GM12878 (cell line): ENCODE data around the gene AGPAT2. TPM values are rescaled to one million over a fixed set of nuclear protein-coding genes. Genes with fewer than 3 reads are reported as not detected.
A peak's percentile ranks its signal among the peaks of the same experiment; 100 is the strongest.

ENCODE experiments used
- ATAC-seq: fragments of 200-7000 bp; cut with Tn5 transposase; 3 replicates; pipeline ENCODE4 v1.9.1; 2020; ENCODE audit warnings: mild to moderate bottlenecking, moderate library complexity
- BruUV-seq: library from RNA; stranded (reverse); fragments of 400-500 nt; replicated peaks from 2 replicates; lab custom pipeline; 2021; lab: Mats Ljungman, UMichigan
- CTCF ChIA-PET: fragments of 300-600 bp; sonication (Branson Sonifier 250); formaldehyde crosslinking; extraction: SDS; loops from one replicate; lab custom pipeline; 2021; ENCODE audit warnings: inconsistent platforms; lab: Yijun Ruan, JAX
- POLR2A ChIA-PET: fragments of 350-600 bp; formaldehyde crosslinking; extraction: SDS; loops from one replicate; lab custom pipeline; 2021; ENCODE audit warnings: inconsistent platforms; lab: Charles Lee
- RAD21 ChIA-PET: fragments of 300-600 bp; sonication (Branson Sonifier 250); formaldehyde crosslinking; loops from one replicate; lab custom pipeline; 2023; ENCODE audit warnings: antibody characterized with exemption; ENCODE audit not compliant: unreplicated experiment; lab: Charles Lee
- SMC1A ChIA-PET: fragments of 300-600 bp; sonication (Branson Sonifier 250); formaldehyde crosslinking; loops from one replicate; lab custom pipeline; 2023; ENCODE audit not compliant: unreplicated experiment, uncharacterized antibody; lab: Charles Lee
- DNase-seq: peaks from one replicate; pipeline ENCODE4 v3.0.0-alpha.2; 2011; ENCODE audit warnings: low read depth, low spot score
- FAIRE-seq: peaks from 3 replicates; lab custom pipeline; 2011; peaks lifted over from hg19 to GRCh38; lab: Jason Lieb, UNC
- H2AFZ ChIP-seq: 2 replicates; pipeline ENCODE4 v1.6.0; 2011; ENCODE audit warnings: low read depth, low read length, control low read depth; ENCODE audit not compliant: control insufficient read depth
- H3K27ac ChIP-seq: 2 replicates; pipeline ENCODE4 v1.5.1; 2011; ENCODE audit warnings: control low read depth; ENCODE audit not compliant: control insufficient read depth, insufficient read depth
- H3K27me3 ChIP-seq, 2 experiments: replicated peaks in 1 of 2; 2 replicates each; pipeline versions ENCODE4 v1.6.0 to v1.6.1; 2011; ENCODE audit warnings: low read length in 1 of 2; ENCODE audit not compliant: control insufficient read depth in 2 of 2, insufficient read depth in 2 of 2
- H3K36me3 ChIP-seq, 2 experiments: 2 replicates each; pipeline ENCODE4 v1.5.1; 2011; ENCODE audit warnings: low read length in 1 of 2; ENCODE audit not compliant: control insufficient read depth in 2 of 2, insufficient read depth in 2 of 2
- H3K4me1 ChIP-seq: 2 replicates; pipeline ENCODE4 v1.6.1; 2011; ENCODE audit warnings: mild to moderate bottlenecking, low read length, moderate library complexity, mixed read lengths; ENCODE audit not compliant: control insufficient read depth, insufficient read depth
- H3K4me2 ChIP-seq: 2 replicates; pipeline ENCODE4 v1.6.0; 2011; ENCODE audit warnings: control low read depth; ENCODE audit not compliant: control insufficient read depth, insufficient read depth
- H3K4me3 ChIP-seq: fragments of 200-600 bp; sonication (generic); 2 replicates; pipeline ENCODE4 v1.5.1; 2016
- H3K79me2 ChIP-seq: 2 replicates; pipeline ENCODE4 v1.6.0; 2011; ENCODE audit warnings: low read length; ENCODE audit not compliant: control insufficient read depth, insufficient read depth
- H3K9ac ChIP-seq: 2 replicates; pipeline ENCODE4 v1.8.0; 2011; ENCODE audit warnings: low read length, control low read depth, mixed read lengths; ENCODE audit not compliant: control insufficient read depth, insufficient read depth
- H3K9me3 ChIP-seq: replicated peaks from 3 replicates; pipeline ENCODE4 v1.5.1; 2011; ENCODE audit warnings: mild to moderate bottlenecking, low read length; ENCODE audit not compliant: control insufficient read depth, insufficient read depth
- H4K20me1 ChIP-seq: 2 replicates; pipeline ENCODE4 v1.6.0; 2011; ENCODE audit not compliant: control insufficient read depth, insufficient read depth
- HDAC2 ChIP-seq: fragments of 200-600 bp; sonication (generic); IDR thresholded peaks from 2 replicates; pipeline ENCODE4 v1.6.1; 2017
- SIX5 ChIP-seq: IDR thresholded peaks from 2 replicates; pipeline ENCODE4 v1.6.1; 2011; ENCODE audit warnings: mild to moderate bottlenecking, low read depth, low read length, moderate library complexity; ENCODE audit not compliant: severe bottlenecking
- WGBS: methylation state at CpG from one replicate; pipeline ENCODE4 v1.1.6; 2016; ENCODE audit warnings: low lambda C conversion rate; ENCODE audit not compliant: insufficient replicate concordance, insufficient coverage; ENCODE audit errors: missing lambda C conversion rate; 5-methylcytosine and 5-hydroxymethylcytosine counted together
- in situ Hi-C: fragments of 300-500 bp; cut with MboI; formaldehyde crosslinking; loops from 9 replicates; pipeline ENCODE4 v1.14.3; 2018; ENCODE audit warnings: mixed read lengths
- intact Hi-C: fragments of 100-400 bp; cut with micrococcal nuclease; formaldehyde crosslinking; loops from one replicate; pipeline ENCODE4 v1.14.2; 2022; ENCODE audit not compliant: unreplicated experiment
- polyA plus RNA-seq, 11 experiments: library from polyadenylated mRNA; depleted of rRNA in 4 of 11; unstranded in 6 of 11; stranded (reverse) in 5 of 11; fragments of >200 nt; fragmentation: Nextera tagmentation in 4 of 11; fragmentation: Illumina TruSeq in 1 of 11; extraction: Ambion mirVana in 4 of 11; extraction: Trizol in 1 of 11; gene quantifications; 1 replicate in 1 of 11; 2 replicates in 10 of 11; pipeline versions ENCODE4 v1.2.1 to v1.2.3, GENCODE V29; 2011 to 2016; ENCODE audit warnings: inconsistent platforms in 2 of 11, missing spikeins in 2 of 11, low read depth in 1 of 11
- total RNA-seq, 4 experiments: library from RNA; depleted of rRNA in 3 of 4; stranded (reverse); fragments of >200 nt in 3 of 4; fragmentation: Illumina TruSeq in 1 of 4; extraction: Trizol in 1 of 4; gene quantifications; 2 replicates each; pipeline versions ENCODE4 v1.2.1 to v1.2.3, GENCODE V29; 2013 to 2021
- TF ChIP-seq, protein P1 (sequence below): IDR thresholded peaks from 2 replicates; pipeline ENCODE4 v1.6.1; 2011; ENCODE audit warnings: borderline replicate concordance, low read depth, mild to moderate bottlenecking, moderate library complexity, low read length; ENCODE audit not compliant: insufficient read depth, poor library complexity, severe bottlenecking

Gene AGPAT2
- total and polyA plus RNA-seq, 10 of the 15 experiments (the other 5 are each of a cell fraction or from before 2014, with no cell fraction given), result 0.10 to 28.5 (median 18.2) TPM

DNA sequence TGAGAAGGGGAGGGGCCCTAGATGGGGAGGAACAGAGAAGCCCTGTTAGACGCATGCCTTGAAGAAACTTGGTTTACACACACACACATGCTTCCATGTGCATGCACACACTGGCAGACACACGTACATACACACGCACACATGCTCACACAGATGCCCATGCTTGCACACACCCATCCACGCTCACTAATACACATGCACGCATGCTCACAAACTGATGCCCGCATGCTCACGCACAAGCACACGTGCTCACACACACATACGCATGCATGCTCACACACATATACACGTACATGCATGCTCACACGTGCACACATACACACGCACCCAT, 56.6 kb downstream of the AGPAT2 start:
- in situ Hi-C loops (no loop called here), intact Hi-C loops (no loop called here)
- ATAC-seq, result no peak
- no peak for FAIRE-seq
- Histone ChIP-seq H3K27me3 (no peaks in the 10 kb centered on the region; a peak in 2 of 4 replicates), H3K36me3 (no peaks in the 10 kb centered on the region), H3K4me2 (no peak overlapping the region), H3K4me1 (no peaks in the 10 kb centered on the region; the same call in 1 of the 2 replicates), H3K79me2 (no peaks in the 10 kb centered on the region), H2AFZ (no peak overlapping the region), H3K4me3 (no peak overlapping the region), H4K20me1 (no peaks in the 10 kb centered on the region), H3K9ac (no peak overlapping the region), H3K9me3 (no peaks in the 10 kb centered on the region), H3K27ac (no peak overlapping the region)
- SMC1A ChIA-PET, result interaction anchor here (1.0 to 1.8 kb wide), 3 partner anchors 24 to 142 kb away, joined by 3 to 14 read pairs (median 10); no protein-coding TSS in a partner anchor
- no peak for DNase-seq
- no peak for TF ChIP-seq SIX5
- TF ChIP-seq, protein P1, sequence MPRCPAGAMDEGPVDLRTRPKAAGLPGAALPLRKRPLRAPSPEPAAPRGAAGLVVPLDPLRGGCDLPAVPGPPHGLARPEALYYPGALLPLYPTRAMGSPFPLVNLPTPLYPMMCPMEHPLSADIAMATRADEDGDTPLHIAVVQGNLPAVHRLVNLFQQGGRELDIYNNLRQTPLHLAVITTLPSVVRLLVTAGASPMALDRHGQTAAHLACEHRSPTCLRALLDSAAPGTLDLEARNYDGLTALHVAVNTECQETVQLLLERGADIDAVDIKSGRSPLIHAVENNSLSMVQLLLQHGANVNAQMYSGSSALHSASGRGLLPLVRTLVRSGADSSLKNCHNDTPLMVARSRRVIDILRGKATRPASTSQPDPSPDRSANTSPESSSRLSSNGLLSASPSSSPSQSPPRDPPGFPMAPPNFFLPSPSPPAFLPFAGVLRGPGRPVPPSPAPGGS, result peak; percentile 73
- no peak for TF ChIP-seq HDAC2
- POLR2A ChIA-PET, result no interaction called here
- 57% methylated on average over 11 of the region's 12 CpGs for WGBS
- RAD21 ChIA-PET, result interaction anchor here (7.7 kb wide), 1 partner anchor 144 kb away, joined by 126 read pairs; no protein-coding TSS in a partner anchor
- CTCF ChIA-PET, result interaction anchor here (0.8 to 8.5 kb wide), 3 partner anchors 52 to 143 kb away, joined by 4 to 223 read pairs (median 10); no protein-coding TSS in a partner anchor
- BruUV-seq, result no TSS peak
